Measurements from ENCODE around the gene ENKUR.
A peak's percentile ranks its signal among the peaks of the same experiment; 100 is the strongest.

Gene ENKUR
- 0.94 reads per million for total RNA-seq

- DNase-seq, result peak; percentile 97
Observed at GRCh38 chr10:25015828-25016375, at the start of gene ENKUR. Gene ENKUR, minus strand, starts transcription at chr10:25016158. Its CDS starts 222 bp downstream, at chr10:25015936.

DNA sequence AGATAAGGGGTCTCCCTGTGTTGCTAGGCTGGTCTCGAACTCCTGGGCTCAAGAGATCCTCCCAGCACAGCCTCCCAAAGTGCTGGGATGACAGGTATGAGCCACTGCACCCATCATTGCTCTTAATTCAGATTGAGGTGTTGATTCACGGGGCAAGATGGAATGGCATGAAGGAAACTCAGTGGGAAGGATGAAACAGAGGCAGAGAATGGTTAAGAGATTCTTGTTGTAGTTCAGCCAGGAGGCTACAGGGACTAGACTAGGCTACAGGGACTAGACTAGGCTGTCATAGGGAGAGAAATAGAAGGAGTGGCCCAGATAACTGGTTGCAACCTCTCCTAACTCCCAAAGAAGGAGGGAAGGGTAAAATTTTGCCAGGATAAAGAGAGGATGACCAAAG is 48.4 kb upstream of the ENKUR start:
- no peak for DNase-seq

GRCh38 chr10:25063644-25064043 is 47.7 kb upstream of the ENKUR start:
- no peak for DNase-seq

DNA sequence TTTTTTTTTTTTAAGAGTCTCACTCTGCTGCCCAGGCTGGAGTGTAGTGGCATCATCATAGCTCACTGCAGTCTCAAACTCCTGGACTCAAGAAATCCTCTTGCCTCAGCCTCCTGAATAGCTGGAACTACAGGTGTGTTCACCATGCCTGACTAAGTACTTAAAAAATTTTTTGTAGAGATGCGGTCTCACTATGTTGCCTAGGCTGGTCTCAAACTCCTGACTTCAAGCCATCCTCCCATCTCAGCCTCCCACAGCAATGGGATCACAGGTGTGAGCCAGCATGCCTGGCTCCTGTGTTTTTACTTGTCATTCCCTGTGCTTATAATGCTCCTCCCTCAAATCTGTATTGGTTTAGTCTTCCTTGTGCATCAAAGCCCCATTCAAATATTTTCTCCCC is 47.2 kb upstream of the ENKUR start:
- DNase-seq, result no peak

DNA sequence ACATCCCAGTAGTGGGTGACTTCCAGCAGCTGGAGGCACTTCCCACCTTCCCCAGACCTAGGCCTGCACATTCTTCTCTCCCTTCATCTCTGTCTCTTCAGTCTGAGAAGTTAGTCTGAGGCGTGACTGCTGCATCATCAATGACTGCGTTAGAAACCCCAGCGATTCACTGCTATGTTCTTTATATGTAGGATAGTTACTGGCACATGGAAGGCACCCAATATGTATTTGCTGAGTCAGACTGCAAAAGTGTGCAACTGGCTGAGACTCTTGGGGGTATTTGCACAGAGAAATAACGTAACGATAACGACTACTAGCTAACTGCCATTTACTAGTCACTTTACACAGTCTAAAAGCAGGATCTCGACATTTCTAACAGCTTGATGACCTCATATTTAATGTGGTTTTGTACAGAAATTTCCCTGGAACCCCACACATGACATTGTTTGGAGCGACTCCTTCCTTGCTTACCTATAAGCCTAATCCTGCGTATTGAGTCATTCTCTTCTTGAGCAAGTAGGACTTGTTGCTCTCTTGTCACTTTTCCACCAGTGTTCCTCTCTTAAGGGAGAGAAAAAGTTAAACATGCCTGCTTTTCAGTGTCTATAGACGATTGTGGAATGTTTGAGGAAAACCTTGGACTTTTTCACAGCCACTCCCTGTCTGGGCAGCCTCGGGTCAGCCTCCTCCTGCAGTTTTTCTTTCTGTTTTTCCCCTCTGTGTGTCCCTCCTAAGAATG is 45.9 kb upstream of the ENKUR start:
- no peak for DNase-seq

DNA sequence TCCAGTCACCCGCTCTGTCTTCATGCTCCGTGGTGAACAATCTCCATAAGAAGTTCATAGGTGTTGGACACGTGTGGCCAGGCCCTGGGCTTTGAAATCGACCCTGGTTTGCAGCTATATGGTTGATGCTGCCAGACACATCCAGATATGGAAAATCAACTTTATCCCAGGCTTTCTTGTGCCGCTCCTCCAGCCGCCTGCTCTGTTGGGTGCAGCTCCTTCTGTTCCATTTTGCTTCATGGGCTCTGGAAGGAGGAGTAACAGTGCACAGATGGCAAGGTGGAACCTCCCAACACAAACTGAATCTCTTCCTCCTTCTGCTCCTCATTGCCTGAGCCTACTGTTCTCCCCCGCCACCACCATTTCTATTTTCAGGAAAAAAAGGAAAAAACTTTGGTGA is 45.2 kb upstream of the ENKUR start:
- no peak for DNase-seq

- DNase-seq, result no peak
Observed at GRCh38 chr10:25059990-25060389, 44.0 kb upstream of the ENKUR start.

DNA sequence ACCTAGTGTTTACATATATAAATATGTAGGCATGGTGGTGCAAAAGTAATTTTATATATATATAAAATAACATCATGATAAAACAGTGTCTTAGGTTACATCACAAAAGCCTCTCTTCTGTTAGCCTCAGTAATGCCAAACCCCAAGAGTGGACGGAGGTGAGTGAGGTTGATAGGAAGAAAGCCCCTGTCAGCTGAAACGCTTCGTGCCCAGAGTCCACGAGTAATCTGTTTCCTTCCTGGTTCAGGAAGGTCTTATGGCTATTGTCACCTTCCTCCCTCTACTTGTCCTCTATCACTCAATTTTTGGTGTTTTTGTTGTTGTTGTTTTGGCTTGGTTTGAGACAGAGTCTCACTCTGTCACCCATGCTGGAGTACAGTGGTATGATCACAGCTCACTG is 41.9 kb upstream of the ENKUR start:
- DNase-seq, result no peak

- DNase-seq, result no peak
Observed at GRCh38 chr10:25056726-25057125, 40.8 kb upstream of the ENKUR start.

- no peak for DNase-seq
Observed at GRCh38 chr10:25052012-25052411, 36.1 kb upstream of the ENKUR start.

- DNase-seq, result no peak
Observed at GRCh38 chr10:25050402-25050801, 34.4 kb upstream of the ENKUR start.

DNA sequence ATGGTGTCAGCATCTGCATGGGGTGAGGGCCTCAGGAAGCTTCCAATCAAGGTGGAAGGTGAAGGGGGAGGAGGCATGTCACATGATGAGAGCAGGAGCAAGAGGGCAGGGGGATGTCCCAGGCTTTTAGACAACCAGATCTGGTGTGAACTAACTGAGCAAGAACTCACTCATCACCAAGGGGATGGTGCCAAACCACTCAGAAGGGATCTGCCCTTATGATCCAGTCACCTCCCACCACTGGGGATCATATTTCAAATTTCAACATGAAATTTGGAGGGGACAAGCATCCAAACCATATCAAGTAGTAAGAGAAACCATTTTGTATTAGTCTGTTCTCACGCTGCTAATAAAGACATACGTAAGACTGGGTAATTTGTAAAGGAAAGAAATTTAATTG is 34.0 kb upstream of the ENKUR start:
- no peak for DNase-seq

DNA sequence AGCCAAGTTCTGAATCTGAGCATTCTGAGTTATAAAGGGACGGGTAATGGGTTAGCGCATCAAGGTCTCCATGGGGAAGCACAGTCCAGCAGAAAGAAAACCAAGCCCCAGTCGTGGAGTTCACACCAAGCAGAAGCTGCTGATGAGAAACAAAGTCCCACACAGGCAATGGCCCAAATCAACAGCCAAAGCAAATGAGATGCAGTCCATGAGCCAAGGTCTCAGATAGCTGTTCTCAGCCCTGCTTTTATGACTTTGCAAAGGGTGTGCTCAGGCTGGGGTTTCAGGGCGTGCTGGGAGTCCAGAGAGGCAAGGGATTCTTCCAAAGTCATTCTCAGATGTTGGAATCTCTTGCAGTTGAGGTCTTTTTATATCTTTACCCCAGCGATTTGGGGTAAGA is 32.5 kb upstream of the ENKUR start:
- no peak for DNase-seq

- no peak for DNase-seq
Observed at GRCh38 chr10:25047591-25048301, 31.8 kb upstream of the ENKUR start.

GRCh38 chr10:25047088-25047487 is 31.1 kb upstream of the ENKUR start:
- no peak for DNase-seq

GRCh38 chr10:25046641-25047040 is 30.7 kb upstream of the ENKUR start:
- no peak for DNase-seq

GRCh38 chr10:25039531-25039930 is 23.6 kb upstream of the ENKUR start:
- DNase-seq, result no peak

DNA sequence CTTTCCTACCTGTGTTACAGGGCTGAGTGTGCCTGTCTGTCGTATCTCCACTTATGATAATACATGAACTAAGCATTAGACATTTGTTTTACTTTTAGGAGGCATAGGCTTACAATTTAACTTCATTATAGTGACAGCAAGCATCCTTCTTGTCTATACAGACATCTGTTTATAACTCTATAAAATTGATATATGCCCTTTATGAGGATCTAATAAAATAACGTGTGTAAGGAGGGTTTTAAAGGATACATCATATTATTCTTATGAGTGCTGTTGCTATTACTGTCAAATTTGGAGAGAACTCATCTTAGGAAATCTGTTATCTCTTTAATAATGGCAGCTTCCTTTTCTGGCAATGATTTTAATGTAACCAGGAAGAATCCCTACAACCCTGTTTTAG is 22.4 kb upstream of the ENKUR start:
- DNase-seq, result no peak

GRCh38 chr10:25036381-25036780 is 20.4 kb upstream of the ENKUR start:
- DNase-seq, result no peak

DNA sequence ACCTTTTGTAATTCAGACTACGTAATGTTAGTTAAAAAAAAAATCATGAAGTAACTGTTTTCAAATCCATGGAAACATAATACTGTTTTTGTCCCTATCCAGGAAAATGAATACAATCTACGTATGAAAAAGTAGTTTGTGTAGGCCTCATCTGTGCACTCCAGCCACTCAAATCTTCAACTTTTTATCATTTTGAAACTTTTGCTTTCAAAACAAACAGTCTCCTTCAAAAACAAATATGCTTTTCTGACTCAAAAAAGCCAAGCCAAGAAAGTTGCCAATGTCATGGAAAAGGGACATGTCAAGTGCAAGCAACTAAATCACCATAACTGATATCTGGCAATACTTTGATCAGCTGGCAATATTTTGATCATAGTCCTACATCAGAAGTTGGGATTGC is 13.6 kb upstream of the ENKUR start:
- no peak for DNase-seq

GRCh38 chr10:25028711-25029110 is 12.8 kb upstream of the ENKUR start:
- no peak for DNase-seq

DNA sequence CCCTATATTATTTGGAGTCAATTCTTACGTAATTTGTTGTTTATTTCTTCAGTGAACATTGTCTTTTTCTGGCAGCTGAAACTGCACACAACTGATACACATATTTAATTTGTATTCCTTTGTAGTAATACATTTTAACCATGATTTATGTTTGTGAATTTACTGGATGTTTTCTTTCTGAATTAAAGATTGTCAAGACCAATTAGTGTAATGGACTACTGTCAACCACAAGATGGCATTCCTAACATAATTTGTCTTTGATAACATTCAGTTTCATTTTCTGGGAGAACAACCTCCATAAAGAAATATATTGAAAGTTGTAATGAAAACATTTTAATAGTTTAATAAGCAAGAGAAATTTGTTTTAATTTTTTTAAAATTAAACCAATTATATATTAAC is 10.5 kb upstream of the ENKUR start:
- no peak for DNase-seq

GRCh38 chr10:25024528-25024927 is 8.6 kb upstream of the ENKUR start:
- DNase-seq, result no peak

DNA sequence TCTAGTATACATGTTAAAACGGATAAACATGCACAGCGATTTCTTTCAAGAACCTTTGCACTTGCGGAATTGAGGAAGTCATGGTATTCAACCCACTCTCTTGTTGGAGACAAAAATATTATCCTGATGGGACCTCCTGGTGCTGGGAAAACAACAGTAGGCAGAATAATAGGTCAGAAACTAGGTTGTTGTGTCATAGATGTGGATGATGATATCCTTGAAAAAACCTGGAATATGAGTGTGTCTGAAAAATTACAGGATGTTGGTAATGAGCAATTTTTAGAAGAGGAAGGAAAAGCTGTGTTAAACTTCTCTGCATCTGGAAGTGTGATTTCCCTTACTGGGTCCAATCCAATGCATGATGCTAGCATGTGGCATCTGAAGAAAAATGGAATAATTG is 7.3 kb upstream of the ENKUR start:
- DNase-seq, result no peak
